Ascending aorta (tissue), 2 donors: Measurements from ENCODE around the gene CCDC141. TPM values are rescaled to one million over a fixed set of nuclear protein-coding genes. Genes with fewer than 3 reads are reported as not detected.

Source experiments
- DNase-seq, 2 donors: peaks; one replicate each; pipeline ENCODE4 v3.0.0-alpha.2; 2019; ENCODE audit warnings: low spot score in 2 of 2
- H3K27ac ChIP-seq, 2 donors: fragments of 200-600 bp; sonication (generic); one replicate each; pipeline ENCODE4 v1.5.1; 2016 to 2017; ENCODE audit warnings: mild to moderate bottlenecking in 1 of 2
- H3K27me3 ChIP-seq: fragments of 200-600 bp; sonication (generic); one replicate; pipeline ENCODE4 v1.5.1; 2017
- H3K36me3 ChIP-seq, 2 donors: fragments of 200-600 bp; sonication (generic); one replicate each; pipeline ENCODE4 v1.5.1; 2016
- H3K4me1 ChIP-seq, 2 donors: fragments of 200-600 bp; sonication (generic); one replicate each; pipeline ENCODE4 v1.5.1; 2016 to 2017; ENCODE audit warnings: mild to moderate bottlenecking in 1 of 2
- H3K4me3 ChIP-seq, 2 donors: fragments of 200-600 bp; sonication (generic); one replicate each; pipeline ENCODE4 v1.5.1; 2016 to 2017; ENCODE audit warnings: mild to moderate bottlenecking in 1 of 2
- H3K9me3 ChIP-seq, 2 donors: fragments of 200-600 bp; sonication (generic); one replicate each; pipeline ENCODE4 v1.5.1; 2016
- CTCF ChIP-seq, 3 experiments: fragments of 200-600 bp in 2 of 3; fragments of 450-650 bp in 1 of 3; sonication (generic) in 2 of 3; IDR thresholded peaks; one replicate each; pipeline ENCODE4 v1.5.1; 2016 to 2019; ENCODE audit warnings: antibody characterized with exemption in 3 of 3, mild to moderate bottlenecking in 1 of 3, moderate library complexity in 1 of 3
- intact Hi-C: fragments of 100-400 bp; cut with DNase I; formaldehyde crosslinking; loops from one replicate; pipeline ENCODE4 v1.15.1; 2023
- total RNA-seq: library from RNA; depleted of rRNA; stranded (reverse); fragments of >200 nt; gene quantifications from one replicate; pipeline ENCODE4 v1.1.0, GENCODE V29; 2016

Gene CCDC141
- total RNA-seq, 1 donor from 2014 or later, result 2.0 TPM

- no peak for TF ChIP-seq CTCF (IDR thresholded peaks at IDR 0.05)
- Histone ChIP-seq H3K4me3 (no peak overlapping the region), H3K9me3 (peaks cover 0 to 16% of the 10 kb centered on the region in 2 donors), H3K36me3 (no peaks in the 10 kb centered on the region), H3K4me1 (no peaks in the 10 kb centered on the region), H3K27ac (no peak overlapping the region), H3K27me3 (no peaks in the 10 kb centered on the region)
- no peak for DNase-seq
- intact Hi-C loops, result no loop called here
Observed at GRCh38 chr2:178934571-178934970, 115.4 kb downstream of the CCDC141 start.

- no peak overlapping the region for H3K4me3 ChIP-seq
- no peak for DNase-seq
- H3K4me1 ChIP-seq, result no peaks in the 10 kb centered on the region
- no peaks in the 10 kb centered on the region for H3K36me3 ChIP-seq
- H3K9me3 ChIP-seq, result peaks cover 0 to 16% of the 10 kb centered on the region in 2 donors
- no peak overlapping the region for H3K27ac ChIP-seq
- no peaks in the 10 kb centered on the region for H3K27me3 ChIP-seq
- no peak for TF ChIP-seq CTCF (IDR thresholded peaks at IDR 0.05)
- intact Hi-C loops, result no loop called here
Observed at GRCh38 chr2:178933493-178933892, 116.4 kb downstream of the CCDC141 start.

- Histone ChIP-seq H3K9me3 (peaks cover 0 to 3% of the 10 kb centered on the region in 2 donors), H3K27me3 (no peaks in the 10 kb centered on the region), H3K27ac (no peak overlapping the region), H3K4me3 (no peak overlapping the region), H3K4me1 (no peaks in the 10 kb centered on the region), H3K36me3 (no peaks in the 10 kb centered on the region)
- intact Hi-C loops, result no loop called here
- no peak for TF ChIP-seq CTCF (IDR thresholded peaks at IDR 0.05)
- no peak for DNase-seq
Observed at GRCh38 chr2:178928077-178928476, 121.9 kb downstream of the CCDC141 start.

GRCh38 chr2:178927173-178927572 is 122.8 kb downstream of the CCDC141 start:
- no peak for DNase-seq
- Histone ChIP-seq H3K36me3 (no peaks in the 10 kb centered on the region), H3K9me3 (peaks cover 0 to 3% of the 10 kb centered on the region in 2 donors), H3K4me3 (no peak overlapping the region), H3K27me3 (no peaks in the 10 kb centered on the region), H3K4me1 (no peaks in the 10 kb centered on the region), H3K27ac (no peak overlapping the region)
- no peak for TF ChIP-seq CTCF (IDR thresholded peaks at IDR 0.05)
- intact Hi-C loops, result no loop called here

GRCh38 chr2:178924817-178925216 is 125.1 kb downstream of the CCDC141 start:
- Histone ChIP-seq H3K4me3 (no peak overlapping the region), H3K9me3 (no peaks in the 10 kb centered on the region), H3K27me3 (no peaks in the 10 kb centered on the region), H3K36me3 (no peaks in the 10 kb centered on the region), H3K4me1 (no peaks in the 10 kb centered on the region), H3K27ac (no peak overlapping the region)
- no peak for TF ChIP-seq CTCF (IDR thresholded peaks at IDR 0.05)
- no peak for DNase-seq
- intact Hi-C loops, result no loop called here

- intact Hi-C loops, result no loop called here
- H3K27ac ChIP-seq, result no peak overlapping the region
- no peak for TF ChIP-seq CTCF (IDR thresholded peaks at IDR 0.05)
- no peak overlapping the region for H3K4me3 ChIP-seq
- H3K9me3 ChIP-seq, result no peaks in the 10 kb centered on the region
- no peaks in the 10 kb centered on the region for H3K27me3 ChIP-seq
- no peaks in the 10 kb centered on the region for H3K4me1 ChIP-seq
- H3K36me3 ChIP-seq, result no peaks in the 10 kb centered on the region
- no peak for DNase-seq
Observed at GRCh38 chr2:178923546-178923945, 126.4 kb downstream of the CCDC141 start.
